ENCODE data around the gene APEH. TPM values are rescaled to one million over a fixed set of nuclear protein-coding genes. Genes with fewer than 3 reads are reported as not detected.

The APEH gene
- total RNA-seq, 1 experiment from 2014 or later = 215 TPM

DNA sequence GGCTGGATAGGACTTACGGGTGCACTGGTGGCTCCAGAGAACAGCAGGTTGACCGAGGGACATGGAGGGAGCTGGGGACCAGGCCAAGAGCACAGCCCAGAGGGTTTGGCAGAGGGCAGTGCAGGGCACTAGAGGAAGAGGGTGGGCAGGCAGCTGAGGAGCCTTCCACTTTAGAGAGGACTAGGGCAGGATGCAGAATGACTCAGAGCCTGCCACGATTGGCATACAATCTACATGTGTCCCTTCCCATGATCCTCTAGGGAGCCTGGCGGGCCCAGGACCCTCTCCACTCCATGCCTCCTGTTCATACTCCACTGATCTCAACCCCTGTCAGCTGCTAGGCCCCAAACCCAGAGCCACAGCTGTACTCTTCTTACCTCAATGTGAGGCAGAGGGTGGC is 14.4 kb upstream of the APEH start:
- no peak overlapping the region for H2AFZ ChIP-seq (ENCODE audit: low read length)
- no peaks in the 10 kb centered on the region for H3K4me1 ChIP-seq (ENCODE audit: insufficient read depth, low read length)
- no peaks in the 10 kb centered on the region for H3K23me2 ChIP-seq (ENCODE audit: insufficient read length, low read depth, low read length, poor library complexity, severe bottlenecking)
- no peaks in the 10 kb centered on the region for H3K9me3 ChIP-seq (ENCODE audit: control insufficient read depth, low read depth, low read length)
- no peaks in the 10 kb centered on the region for H3K9me3 Mint-ChIP-seq
- no peak overlapping the region for H4K91ac ChIP-seq (ENCODE audit: insufficient read length, low read depth, low read length)
- no peak overlapping the region for H3K4me3 Mint-ChIP-seq
- no peak overlapping the region for H2BK20ac ChIP-seq (ENCODE audit: low read depth, low read length, poor library complexity, severe bottlenecking)
- H3K4me1 Mint-ChIP-seq = peaks cover 2% of the 10 kb centered on the region in 2 experiments; a peak in 2 of 4 replicates
- no peaks in the 10 kb centered on the region for H3K27me3 Mint-ChIP-seq (ENCODE audit: low read depth)
- DNase-seq = no peak
- H3K23ac ChIP-seq (ENCODE audit: insufficient read length, low read depth, low read length) = no peak overlapping the region
- no peaks in the 10 kb centered on the region for H3K79me2 ChIP-seq (ENCODE audit: insufficient read depth, low read length)
- no peaks in the 10 kb centered on the region for H3K27me3 ChIP-seq (ENCODE audit: insufficient read depth, low read length)
- no peaks in the 10 kb centered on the region for H3K79me1 ChIP-seq (ENCODE audit: insufficient read depth, low read depth, low read length, poor library complexity, severe bottlenecking)
- H3K56ac ChIP-seq (ENCODE audit: insufficient read length, low read depth, low read length) = no peak overlapping the region
- H3K36me3 Mint-ChIP-seq (ENCODE audit: insufficient read depth in 1 of 3, low read depth in 3 of 3) = no peaks in the 10 kb centered on the region
- no peak overlapping the region for H2AK5ac ChIP-seq (ENCODE audit: insufficient read length, low read length)
- no peak overlapping the region for H2BK5ac ChIP-seq (ENCODE audit: insufficient read length, low read length)
- no peak overlapping the region for H3K4ac ChIP-seq (ENCODE audit: low read depth, low read length)
- H3K14ac ChIP-seq (ENCODE audit: insufficient read depth, low read length) = no peak overlapping the region
- no peak overlapping the region for H3K9ac ChIP-seq (ENCODE audit: extremely low read depth, insufficient read length, low read length)
- no peak overlapping the region for H3T11ph ChIP-seq (ENCODE audit: low read length)
- H4K5ac ChIP-seq (ENCODE audit: insufficient read length, low read depth, low read length) = no peak overlapping the region
- H2BK15ac ChIP-seq (ENCODE audit: low read depth, low read length) = no peak overlapping the region
- no peak overlapping the region for H3K4me2 ChIP-seq (ENCODE audit: insufficient read depth, insufficient read length, low read length)
- H2BK12ac ChIP-seq (ENCODE audit: insufficient read length, low read depth, low read length) = no peak overlapping the region
- H4K8ac ChIP-seq (replicated peaks; ENCODE audit: insufficient read length, low read depth, low read length) = no peak overlapping the region
- H3K27ac Mint-ChIP-seq = peak overlapping the region in 2 of 3 experiments; percentile 11 to 16; a peak in 1 of 7 replicates
- WGBS (ENCODE audit: extremely low coverage, insufficient read length, low lambda C conversion rate) = no CpG with 5 or more reads among the region's 4 CpGs
- TF ChIP-seq, protein P1, sequence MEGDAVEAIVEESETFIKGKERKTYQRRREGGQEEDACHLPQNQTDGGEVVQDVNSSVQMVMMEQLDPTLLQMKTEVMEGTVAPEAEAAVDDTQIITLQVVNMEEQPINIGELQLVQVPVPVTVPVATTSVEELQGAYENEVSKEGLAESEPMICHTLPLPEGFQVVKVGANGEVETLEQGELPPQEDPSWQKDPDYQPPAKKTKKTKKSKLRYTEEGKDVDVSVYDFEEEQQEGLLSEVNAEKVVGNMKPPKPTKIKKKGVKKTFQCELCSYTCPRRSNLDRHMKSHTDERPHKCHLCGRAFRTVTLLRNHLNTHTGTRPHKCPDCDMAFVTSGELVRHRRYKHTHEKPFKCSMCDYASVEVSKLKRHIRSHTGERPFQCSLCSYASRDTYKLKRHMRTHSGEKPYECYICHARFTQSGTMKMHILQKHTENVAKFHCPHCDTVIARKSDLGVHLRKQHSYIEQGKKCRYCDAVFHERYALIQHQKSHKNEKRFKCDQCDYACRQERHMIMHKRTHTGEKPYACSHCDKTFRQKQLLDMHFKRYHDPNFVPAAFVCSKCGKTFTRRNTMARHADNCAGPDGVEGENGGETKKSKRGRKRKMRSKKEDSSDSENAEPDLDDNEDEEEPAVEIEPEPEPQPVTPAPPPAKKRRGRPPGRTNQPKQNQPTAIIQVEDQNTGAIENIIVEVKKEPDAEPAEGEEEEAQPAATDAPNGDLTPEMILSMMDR (conservative IDR thresholded peaks at IDR 0.05) = no peak
- no peak overlapping the region for H3K27ac ChIP-seq (ENCODE audit: insufficient read length, low read depth, low read length)
- no peak overlapping the region for H3K18ac ChIP-seq (ENCODE audit: insufficient read length, low read depth, low read length)
- H4K20me1 ChIP-seq (ENCODE audit: control insufficient read depth, insufficient read depth, insufficient read length) = no peaks in the 10 kb centered on the region
- no peak overlapping the region for H2BK120ac ChIP-seq (ENCODE audit: low read depth, low read length, poor library complexity, severe bottlenecking)
